HepG2 (cell line): ENCODE data around the gene THRAP3.
"Not testable (repeated sequence)": the region's sequence is repeated elsewhere in the genome, so short reads cannot be mapped to it uniquely, and the experiment has no call there.

Source experiments
- CCAR2 ChIP-seq: fragments of 200-400 bp; formaldehyde crosslinking; optimal IDR thresholded peaks from 2 replicates; pipeline ENCODE3; 2018; ENCODE audit warnings: low read depth, mild to moderate bottlenecking, low read length, moderate library complexity
- ZNF570 ChIP-seq: sonication (generic); formaldehyde crosslinking; IDR thresholded peaks from 2 replicates; pipeline ENCODE4 v1.4.0; 2020; ENCODE audit warnings: mild to moderate bottlenecking, missing genetic modification reagents, borderline replicate concordance
- TF ChIP-seq, protein P1 (sequence below): sonication (generic); formaldehyde crosslinking; IDR thresholded peaks from 2 replicates; pipeline ENCODE4 v1.4.0; 2020; ENCODE audit warnings: missing genetic modification reagents
- TF ChIP-seq, protein P2 (sequence below): sonication (generic); formaldehyde crosslinking; IDR thresholded peaks from 2 replicates; pipeline ENCODE4 v1.5.0; 2020; ENCODE audit warnings: mild to moderate bottlenecking, missing genetic modification reagents, moderate library complexity

DNA sequence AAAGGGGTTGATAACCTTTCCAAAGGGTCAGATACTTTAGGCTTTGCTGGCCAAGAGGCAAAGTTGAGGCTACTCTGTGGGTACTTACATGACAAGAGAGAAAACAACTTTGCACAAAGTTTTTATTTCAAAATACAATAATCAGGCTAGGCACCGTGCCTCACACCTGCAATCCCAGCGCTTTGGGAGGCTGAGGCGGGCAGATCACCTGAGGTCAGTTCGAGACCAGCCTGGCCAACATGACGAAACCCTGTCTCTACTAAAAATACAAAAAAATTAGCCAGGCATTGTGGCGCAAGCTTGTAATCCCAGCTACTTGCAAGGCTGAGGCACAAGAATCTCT, 28.2 kb downstream of the THRAP3 start:
- TF ChIP-seq, protein P1, sequence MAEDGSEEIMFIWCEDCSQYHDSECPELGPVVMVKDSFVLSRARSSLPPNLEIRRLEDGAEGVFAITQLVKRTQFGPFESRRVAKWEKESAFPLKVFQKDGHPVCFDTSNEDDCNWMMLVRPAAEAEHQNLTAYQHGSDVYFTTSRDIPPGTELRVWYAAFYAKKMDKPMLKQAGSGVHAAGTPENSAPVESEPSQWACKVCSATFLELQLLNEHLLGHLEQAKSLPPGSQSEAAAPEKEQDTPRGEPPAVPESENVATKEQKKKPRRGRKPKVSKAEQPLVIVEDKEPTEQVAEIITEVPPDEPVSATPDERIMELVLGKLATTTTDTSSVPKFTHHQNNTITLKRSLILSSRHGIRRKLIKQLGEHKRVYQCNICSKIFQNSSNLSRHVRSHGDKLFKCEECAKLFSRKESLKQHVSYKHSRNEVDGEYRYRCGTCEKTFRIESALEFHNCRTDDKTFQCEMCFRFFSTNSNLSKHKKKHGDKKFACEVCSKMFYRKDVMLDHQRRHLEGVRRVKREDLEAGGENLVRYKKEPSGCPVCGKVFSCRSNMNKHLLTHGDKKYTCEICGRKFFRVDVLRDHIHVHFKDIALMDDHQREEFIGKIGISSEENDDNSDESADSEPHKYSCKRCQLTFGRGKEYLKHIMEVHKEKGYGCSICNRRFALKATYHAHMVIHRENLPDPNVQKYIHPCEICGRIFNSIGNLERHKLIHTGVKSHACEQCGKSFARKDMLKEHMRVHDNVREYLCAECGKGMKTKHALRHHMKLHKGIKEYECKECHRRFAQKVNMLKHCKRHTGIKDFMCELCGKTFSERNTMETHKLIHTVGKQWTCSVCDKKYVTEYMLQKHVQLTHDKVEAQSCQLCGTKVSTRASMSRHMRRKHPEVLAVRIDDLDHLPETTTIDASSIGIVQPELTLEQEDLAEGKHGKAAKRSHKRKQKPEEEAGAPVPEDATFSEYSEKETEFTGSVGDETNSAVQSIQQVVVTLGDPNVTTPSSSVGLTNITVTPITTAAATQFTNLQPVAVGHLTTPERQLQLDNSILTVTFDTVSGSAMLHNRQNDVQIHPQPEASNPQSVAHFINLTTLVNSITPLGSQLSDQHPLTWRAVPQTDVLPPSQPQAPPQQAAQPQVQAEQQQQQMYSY (CRISPR knock-in tag), result not testable (repeated sequence)
- TF ChIP-seq, protein P2, sequence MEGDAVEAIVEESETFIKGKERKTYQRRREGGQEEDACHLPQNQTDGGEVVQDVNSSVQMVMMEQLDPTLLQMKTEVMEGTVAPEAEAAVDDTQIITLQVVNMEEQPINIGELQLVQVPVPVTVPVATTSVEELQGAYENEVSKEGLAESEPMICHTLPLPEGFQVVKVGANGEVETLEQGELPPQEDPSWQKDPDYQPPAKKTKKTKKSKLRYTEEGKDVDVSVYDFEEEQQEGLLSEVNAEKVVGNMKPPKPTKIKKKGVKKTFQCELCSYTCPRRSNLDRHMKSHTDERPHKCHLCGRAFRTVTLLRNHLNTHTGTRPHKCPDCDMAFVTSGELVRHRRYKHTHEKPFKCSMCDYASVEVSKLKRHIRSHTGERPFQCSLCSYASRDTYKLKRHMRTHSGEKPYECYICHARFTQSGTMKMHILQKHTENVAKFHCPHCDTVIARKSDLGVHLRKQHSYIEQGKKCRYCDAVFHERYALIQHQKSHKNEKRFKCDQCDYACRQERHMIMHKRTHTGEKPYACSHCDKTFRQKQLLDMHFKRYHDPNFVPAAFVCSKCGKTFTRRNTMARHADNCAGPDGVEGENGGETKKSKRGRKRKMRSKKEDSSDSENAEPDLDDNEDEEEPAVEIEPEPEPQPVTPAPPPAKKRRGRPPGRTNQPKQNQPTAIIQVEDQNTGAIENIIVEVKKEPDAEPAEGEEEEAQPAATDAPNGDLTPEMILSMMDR (CRISPR knock-in tag), result not testable (repeated sequence)
- TF ChIP-seq CCAR2; ZNF570 (CRISPR knock-in tag): not testable (repeated sequence)
